ENCODE measurements around the gene SCD.

Gene SCD

DNA sequence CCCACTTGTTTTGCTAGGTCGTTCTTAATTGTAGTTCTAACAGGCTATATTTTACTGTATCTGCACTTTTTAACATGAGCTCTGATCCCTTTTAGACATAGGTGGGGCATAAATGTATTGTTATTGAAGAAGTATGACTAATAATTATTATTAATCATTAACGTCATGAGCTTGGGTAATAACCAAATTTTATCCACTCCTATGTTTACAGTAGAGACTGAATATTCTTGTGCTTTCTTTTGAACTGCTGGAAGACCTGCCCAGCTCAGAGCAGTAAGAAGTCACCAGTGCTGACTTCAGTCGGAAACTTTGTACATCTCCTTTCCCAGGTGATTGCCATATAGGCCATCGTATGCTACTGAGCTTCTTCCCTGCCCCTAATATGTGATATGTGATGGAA is 35.7 kb upstream of the SCD start:
- H3K4me3 ChIP-seq = no peak overlapping the region
- no peak for DNase-seq (ENCODE audit: low spot score)
- TF ChIP-seq, protein P1, sequence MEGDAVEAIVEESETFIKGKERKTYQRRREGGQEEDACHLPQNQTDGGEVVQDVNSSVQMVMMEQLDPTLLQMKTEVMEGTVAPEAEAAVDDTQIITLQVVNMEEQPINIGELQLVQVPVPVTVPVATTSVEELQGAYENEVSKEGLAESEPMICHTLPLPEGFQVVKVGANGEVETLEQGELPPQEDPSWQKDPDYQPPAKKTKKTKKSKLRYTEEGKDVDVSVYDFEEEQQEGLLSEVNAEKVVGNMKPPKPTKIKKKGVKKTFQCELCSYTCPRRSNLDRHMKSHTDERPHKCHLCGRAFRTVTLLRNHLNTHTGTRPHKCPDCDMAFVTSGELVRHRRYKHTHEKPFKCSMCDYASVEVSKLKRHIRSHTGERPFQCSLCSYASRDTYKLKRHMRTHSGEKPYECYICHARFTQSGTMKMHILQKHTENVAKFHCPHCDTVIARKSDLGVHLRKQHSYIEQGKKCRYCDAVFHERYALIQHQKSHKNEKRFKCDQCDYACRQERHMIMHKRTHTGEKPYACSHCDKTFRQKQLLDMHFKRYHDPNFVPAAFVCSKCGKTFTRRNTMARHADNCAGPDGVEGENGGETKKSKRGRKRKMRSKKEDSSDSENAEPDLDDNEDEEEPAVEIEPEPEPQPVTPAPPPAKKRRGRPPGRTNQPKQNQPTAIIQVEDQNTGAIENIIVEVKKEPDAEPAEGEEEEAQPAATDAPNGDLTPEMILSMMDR (IDR thresholded peaks at IDR 0.05) = no peak
- no peak overlapping the region for H3K27ac ChIP-seq

DNA sequence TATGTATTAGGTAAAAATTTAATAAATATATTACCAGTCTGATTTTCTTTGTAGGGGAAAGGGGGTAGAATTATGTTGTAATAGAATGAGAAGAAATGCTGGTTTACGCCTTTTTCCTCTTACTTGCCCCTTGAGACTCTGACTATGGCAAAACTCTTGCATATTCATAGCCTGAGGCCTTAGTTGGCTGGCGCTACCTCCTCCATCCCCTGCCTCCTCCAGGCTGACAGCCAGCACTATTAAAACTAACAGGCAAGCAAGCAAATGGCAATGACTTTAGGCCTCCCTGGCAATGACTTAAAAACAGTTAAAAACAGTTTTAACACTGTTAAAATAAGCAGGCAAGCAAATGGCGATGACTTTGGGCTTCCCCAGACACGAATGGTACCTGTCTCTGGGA is 31.4 kb upstream of the SCD start:
- Histone ChIP-seq H3K4me3 (no peak overlapping the region), H3K27ac (no peak overlapping the region)
- TF ChIP-seq, protein P1 (IDR thresholded peaks at IDR 0.05) = no peak
- DNase-seq (ENCODE audit: low spot score) = no peak

DNA sequence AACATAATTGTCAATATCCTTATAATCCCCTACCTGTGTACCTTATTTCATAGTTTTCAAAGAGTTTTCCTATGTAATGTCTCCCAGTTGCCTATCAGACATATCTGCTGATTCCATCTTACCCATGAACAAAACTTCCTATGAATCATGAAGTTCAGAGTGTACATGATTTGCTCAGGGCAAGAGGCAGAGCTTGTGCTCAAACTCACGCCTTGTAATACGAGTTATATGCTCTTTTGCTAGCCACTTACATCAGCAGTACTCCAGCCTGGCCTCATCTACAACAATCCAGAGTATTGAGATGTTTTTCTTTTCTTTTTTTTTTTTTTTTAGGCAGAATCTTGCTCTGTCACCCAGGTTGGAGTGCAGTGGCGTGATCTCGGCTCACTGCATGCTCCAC is 28.8 kb upstream of the SCD start:
- no peak overlapping the region for H3K27ac ChIP-seq
- TF ChIP-seq, protein P1 (IDR thresholded peaks at IDR 0.05) = no peak
- H3K4me3 ChIP-seq = no peak overlapping the region
- DNase-seq (ENCODE audit: low spot score) = no peak

DNA sequence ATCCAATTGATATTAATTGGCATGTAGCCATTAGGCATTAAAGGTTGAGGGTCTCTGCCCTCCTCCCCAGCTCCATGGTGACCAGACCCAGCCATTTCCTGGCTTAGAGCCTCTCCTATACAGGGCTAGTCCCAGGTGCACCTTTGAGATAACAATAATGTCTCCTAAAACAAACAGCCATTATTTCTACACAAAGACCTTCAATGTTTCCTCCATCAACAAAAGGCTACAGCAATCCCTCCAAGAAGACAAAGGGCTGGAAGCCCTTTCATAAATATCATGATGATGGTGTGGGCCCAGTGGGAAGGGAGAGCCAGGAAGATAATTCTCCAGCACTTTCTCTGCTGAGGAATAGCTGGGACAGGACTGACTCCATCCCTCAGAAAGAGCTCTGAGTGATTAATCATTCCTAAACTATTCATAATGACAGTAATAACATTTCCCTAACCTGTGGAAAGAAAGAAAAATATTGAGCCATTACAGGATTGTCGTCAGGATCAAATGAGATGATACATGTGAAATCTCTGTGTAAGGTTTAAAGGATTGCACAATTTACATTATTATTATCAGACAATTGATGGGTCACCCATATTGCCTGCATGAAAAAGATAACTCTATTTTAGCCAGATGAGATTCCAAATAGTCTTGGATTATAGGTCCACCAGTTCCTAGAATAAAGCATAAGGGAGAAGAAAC is 27.2 kb upstream of the SCD start:
- Histone ChIP-seq H3K27ac (no peak overlapping the region), H3K4me3 (no peak overlapping the region)
- TF ChIP-seq, protein P1 (IDR thresholded peaks at IDR 0.05) = no peak
- DNase-seq (ENCODE audit: low spot score) = no peak

DNA sequence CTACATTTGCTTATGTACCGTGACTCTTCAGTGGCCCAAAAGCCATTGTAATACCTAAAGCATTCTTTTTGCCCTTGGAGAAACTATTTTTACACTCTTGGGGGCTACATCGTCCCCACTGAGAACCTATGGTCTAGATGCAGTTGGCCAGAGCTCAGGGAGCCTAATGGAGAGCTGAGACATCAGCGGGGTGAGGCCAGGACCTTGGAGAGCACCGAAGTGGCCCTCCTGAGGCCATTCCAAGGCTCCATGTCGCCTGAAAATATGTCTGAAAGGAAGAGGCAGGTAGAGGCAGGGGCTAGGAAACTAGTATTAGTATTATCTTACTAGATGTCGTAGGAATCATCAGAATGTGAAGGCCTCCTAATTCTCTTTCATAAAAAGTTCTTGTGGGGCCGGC is 21.9 kb upstream of the SCD start:
- Histone ChIP-seq H3K4me3 (no peak overlapping the region), H3K27ac (no peak overlapping the region)
- TF ChIP-seq, protein P1 (IDR thresholded peaks at IDR 0.05) = no peak
- DNase-seq (ENCODE audit: low spot score) = no peak

DNA sequence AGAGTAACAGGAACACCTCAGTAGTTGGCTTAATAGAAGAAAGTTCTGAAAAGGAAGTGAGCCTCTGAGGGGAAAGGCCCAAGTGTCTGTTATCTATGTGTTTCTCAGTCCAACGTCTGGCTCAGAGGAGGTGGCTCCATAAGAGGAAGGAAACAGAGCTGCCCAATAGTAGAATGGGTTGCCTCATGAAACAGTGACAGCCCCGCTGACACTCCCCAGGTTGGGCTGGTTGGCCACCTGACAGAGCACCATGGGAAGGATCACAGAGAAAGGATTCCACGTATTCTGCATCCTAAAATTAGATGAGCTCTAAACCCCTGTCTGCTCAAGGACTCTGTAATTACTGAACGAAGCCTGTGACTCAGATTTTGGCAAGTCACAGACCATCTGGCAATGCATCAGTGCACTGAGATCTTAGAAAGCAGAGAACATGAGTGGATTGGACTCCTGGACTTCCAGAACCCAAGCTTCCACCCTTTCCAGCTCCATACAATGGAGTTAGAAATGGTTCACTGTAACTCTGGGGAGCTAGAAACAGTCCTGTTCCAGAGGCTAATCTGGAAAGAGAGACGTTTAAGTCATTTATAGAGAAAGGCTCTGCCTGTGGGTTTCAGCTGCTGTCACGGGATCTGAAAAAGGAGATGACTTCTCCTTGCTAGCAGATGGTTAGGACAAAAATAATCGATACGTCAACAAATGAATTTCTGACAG is 19.9 kb upstream of the SCD start:
- Histone ChIP-seq H3K4me3 (no peak overlapping the region), H3K27ac (no peak overlapping the region)
- TF ChIP-seq, protein P1 (IDR thresholded peaks at IDR 0.05) = no peak
- DNase-seq (ENCODE audit: low spot score) = no peak

DNA sequence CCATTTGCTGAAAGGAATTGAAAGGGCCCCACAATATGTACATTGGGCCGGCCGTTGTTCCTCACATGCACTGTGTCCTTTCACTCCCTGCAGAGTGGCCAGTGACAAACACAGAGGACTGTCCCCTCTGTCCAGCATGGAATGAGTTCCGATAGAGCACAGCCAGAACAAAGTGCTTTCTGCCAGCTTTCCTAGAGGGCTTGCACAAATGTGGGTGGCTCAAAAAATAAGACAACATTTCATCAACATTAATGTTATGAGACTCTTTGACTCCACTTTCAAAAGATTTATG is 19.4 kb upstream of the SCD start:
- no peak overlapping the region for H3K27ac ChIP-seq
- no peak for DNase-seq (ENCODE audit: low spot score)
- H3K4me3 ChIP-seq = no peak overlapping the region
- TF ChIP-seq, protein P1 (IDR thresholded peaks at IDR 0.05) = no peak

Measured in coronary artery (tissue), 2 donors.